Osteoblast (primary cell): Measurements from ENCODE around the gene PPP4R3B. TPM values are rescaled to one million over a fixed set of nuclear protein-coding genes. Genes with fewer than 3 reads are reported as not detected.
A peak's percentile ranks its signal among the peaks of the same experiment; 100 is the strongest.

Experiments
- DNase-seq: peaks from one replicate; pipeline ENCODE4 v3.0.0; 2011; ENCODE audit warnings: low spot score, mixed read lengths; ENCODE audit not compliant: insufficient read length; ENCODE audit errors: missing footprints
- H2AFZ ChIP-seq: 2 replicates; pipeline ENCODE4 v1.6.0; 2011; ENCODE audit warnings: mild to moderate bottlenecking, low read length
- H3K27ac ChIP-seq: 2 replicates; pipeline ENCODE4 v1.5.1; 2011; ENCODE audit warnings: mild to moderate bottlenecking, low read depth, low read length, moderate library complexity
- H3K27me3 ChIP-seq: 2 replicates; pipeline ENCODE4 v1.6.0; 2012; ENCODE audit warnings: mild to moderate bottlenecking, control low read depth, inconsistent platforms, low read length, moderate library complexity; ENCODE audit not compliant: insufficient read depth
- H3K36me3 ChIP-seq: 2 replicates; pipeline ENCODE4 v1.5.1; 2011; ENCODE audit warnings: mild to moderate bottlenecking, low read length, control low read depth, moderate library complexity; ENCODE audit not compliant: insufficient read depth
- H3K4me1 ChIP-seq: 2 replicates; pipeline ENCODE4 v1.5.1; 2011; ENCODE audit warnings: mild to moderate bottlenecking, low read length, control low read depth, moderate library complexity; ENCODE audit not compliant: insufficient read depth
- H3K4me2 ChIP-seq: 2 replicates; pipeline ENCODE4 v1.6.0; 2011; ENCODE audit warnings: mild to moderate bottlenecking, low read length; ENCODE audit not compliant: insufficient read depth
- H3K4me3 ChIP-seq: fragments of 200-600 bp; sonication (generic); 3 replicates; pipeline ENCODE4 v1.5.1; 2012; ENCODE audit warnings: mild to moderate bottlenecking, low read length, inconsistent platforms; ENCODE audit not compliant: insufficient read depth
- H3K79me2 ChIP-seq: 2 replicates; pipeline ENCODE4 v1.6.0; 2012; ENCODE audit warnings: mild to moderate bottlenecking, low read length, control low read depth, inconsistent platforms; ENCODE audit not compliant: insufficient read depth
- H3K9me3 ChIP-seq: 2 replicates; pipeline ENCODE4 v1.5.1; 2011; ENCODE audit warnings: low read depth, low read length, control low read depth
- H4K20me1 ChIP-seq: 2 replicates; pipeline ENCODE4 v1.6.0; 2012; ENCODE audit warnings: mild to moderate bottlenecking, low read length, control low read depth; ENCODE audit not compliant: insufficient read depth
- CTCF ChIP-seq: IDR thresholded peaks from 2 replicates; pipeline ENCODE4 v1.5.1; 2011; ENCODE audit warnings: mild to moderate bottlenecking, low read depth, low read length, moderate library complexity; ENCODE audit errors: extremely low read depth
- total RNA-seq: library from RNA; depleted of rRNA; stranded (reverse); fragments of >200 nt; gene quantifications from 2 replicates; pipeline ENCODE4 v1.2.3, GENCODE V29; 2012

Gene PPP4R3B
- total RNA-seq, 1 donor: 37.6 TPM

- peaks cover 3% of the 10 kb centered on the region for H4K20me1 ChIP-seq
- no peak for TF ChIP-seq CTCF
- DNase-seq: no peak
- H3K27ac ChIP-seq: no peak overlapping the region
- H3K27me3 ChIP-seq: no peaks in the 10 kb centered on the region
- no peak overlapping the region for H3K4me3 ChIP-seq
- peaks cover 34% of the 10 kb centered on the region for H3K79me2 ChIP-seq
- H3K9me3 ChIP-seq: no peaks in the 10 kb centered on the region
- peaks cover 22% of the 10 kb centered on the region for H3K36me3 ChIP-seq
- H2AFZ ChIP-seq: no peak overlapping the region
- H3K4me1 ChIP-seq: peaks cover 6% of the 10 kb centered on the region
- no peak overlapping the region for H3K4me2 ChIP-seq
Measured at GRCh38 chr2:55595536-55595935, 21.9 kb downstream of the PPP4R3B start.

GRCh38 chr2:55592130-55592529 lies 25.3 kb downstream of the PPP4R3B start:
- H4K20me1 ChIP-seq: peaks cover 3% of the 10 kb centered on the region
- DNase-seq: no peak
- peaks cover 33% of the 10 kb centered on the region for H3K79me2 ChIP-seq
- no peaks in the 10 kb centered on the region for H3K27me3 ChIP-seq
- H3K4me3 ChIP-seq: no peak overlapping the region
- peaks cover 7% of the 10 kb centered on the region for H3K4me1 ChIP-seq
- no peak overlapping the region for H3K27ac ChIP-seq
- no peaks in the 10 kb centered on the region for H3K9me3 ChIP-seq
- H2AFZ ChIP-seq: no peak overlapping the region
- no peak for TF ChIP-seq CTCF
- H3K4me2 ChIP-seq: no peak overlapping the region
- H3K36me3 ChIP-seq: peaks cover 11% of the 10 kb centered on the region

GRCh38 chr2:55590810-55591440 lies 26.5 kb downstream of the PPP4R3B start:
- peak; percentile 65 for DNase-seq
- Histone ChIP-seq H3K27ac (peak overlapping the region; percentile 18), H3K4me2 (peak overlapping the region; percentile 35), H3K27me3 (no peaks in the 10 kb centered on the region), H4K20me1 (peaks cover 3% of the 10 kb centered on the region), H3K4me1 (peaks cover 14% of the 10 kb centered on the region), H3K9me3 (no peaks in the 10 kb centered on the region), H3K79me2 (peaks cover 28% of the 10 kb centered on the region), H3K4me3 (no peak overlapping the region), H3K36me3 (peaks cover 5% of the 10 kb centered on the region), H2AFZ (no peak overlapping the region)
- TF ChIP-seq CTCF: no peak

- no peak for TF ChIP-seq CTCF
- Histone ChIP-seq H3K9me3 (no peaks in the 10 kb centered on the region), H3K4me2 (peak overlapping the region; percentile 79), H3K27ac (peak overlapping the region; percentile 97), H3K4me3 (peak overlapping the region; percentile 52), H4K20me1 (no peaks in the 10 kb centered on the region), H3K79me2 (peaks cover 22% of the 10 kb centered on the region), H2AFZ (no peak overlapping the region), H3K27me3 (no peaks in the 10 kb centered on the region), H3K36me3 (peaks cover 6% of the 10 kb centered on the region), H3K4me1 (peaks cover 34% of the 10 kb centered on the region)
- DNase-seq: no peak
Measured at GRCh38 chr2:55585451-55586080, 31.9 kb downstream of the PPP4R3B start.
